GM12874 (cell line): ENCODE measurements around the gene CCSAP.

ENCODE experiments used
- CTCF ChIP-seq: IDR thresholded peaks from 2 replicates; pipeline ENCODE4 v1.5.1; 2011; ENCODE audit warnings: low read depth, mild to moderate bottlenecking, control low read depth, low read length, moderate library complexity; ENCODE audit not compliant: insufficient read depth

The CCSAP gene

GRCh38 chr1:229363723-229364122 is 20.9 kb upstream of the CCSAP start:
- no peak for TF ChIP-seq CTCF

GRCh38 chr1:229360420-229360819 is 17.6 kb upstream of the CCSAP start:
- TF ChIP-seq CTCF: no peak

- TF ChIP-seq CTCF: no peak
Measured at GRCh38 chr1:229355661-229356060, 12.8 kb upstream of the CCSAP start.

GRCh38 chr1:229354226-229354625 is 11.4 kb upstream of the CCSAP start:
- TF ChIP-seq CTCF: no peak

GRCh38 chr1:229352975-229353374 is 10.1 kb upstream of the CCSAP start:
- no peak for TF ChIP-seq CTCF

- no peak for TF ChIP-seq CTCF
Measured at GRCh38 chr1:229349463-229350385, 6.9 kb upstream of the CCSAP start.

GRCh38 chr1:229347528-229347927 is 4.7 kb upstream of the CCSAP start:
- no peak for TF ChIP-seq CTCF
